Naive thymus-derived CD4-positive, alpha-beta T cell (primary cell): ENCODE data around the gene TBC1D10A. TPM values are rescaled to one million over a fixed set of nuclear protein-coding genes. Genes with fewer than 3 reads are reported as not detected.
A peak's percentile ranks its signal among the peaks of the same experiment; 100 is the strongest.

Experiments used
- ATAC-seq: fragments of 150-1000 bp; cut with Tn5 transposase; 2 replicates; pipeline ENCODE4 v1.10.0; 2021; ENCODE audit warnings: mild to moderate bottlenecking, moderate library complexity
- CTCF ChIA-PET: fragments of 350-600 bp; sonication (Branson Sonifier 250); formaldehyde crosslinking; loops from one replicate; lab custom pipeline; 2021; ENCODE audit warnings: antibody characterized with exemption; lab: Charles Lee
- POLR2A ChIA-PET: fragments of 350-600 bp; sonication (Branson Sonifier 250); formaldehyde crosslinking; loops from one replicate; lab custom pipeline; 2021; ENCODE audit warnings: antibody characterized with exemption, inconsistent platforms; lab: Charles Lee
- DNase-seq, 9 donors: peaks; one replicate each; pipeline versions ENCODE4 v3.0.0 to v3.0.0-alpha.2; 2020 to 2022; ENCODE audit warnings: mixed read lengths in 1 of 9
- H3K27ac ChIP-seq: one replicate; pipeline ENCODE4 v1.7.0; 2013; ENCODE audit warnings: mild to moderate bottlenecking, low read depth, low read length, moderate library complexity
- H3K27me3 ChIP-seq, 2 donors: one replicate each; pipeline ENCODE4 v1.7.0; 2013; ENCODE audit warnings: low read length in 2 of 2, mild to moderate bottlenecking in 2 of 2, moderate library complexity in 2 of 2; ENCODE audit not compliant: control insufficient read depth in 2 of 2, insufficient read depth in 2 of 2
- H3K36me3 ChIP-seq, 3 experiments: 1 replicate in 2 of 3; 2 replicates in 1 of 3; pipeline ENCODE4 v1.7.0; 2013; ENCODE audit warnings: low read length in 3 of 3, mild to moderate bottlenecking in 3 of 3, moderate library complexity in 1 of 3; ENCODE audit not compliant: insufficient read depth in 3 of 3, control insufficient read depth in 2 of 3
- H3K4me1 ChIP-seq, 2 donors: one replicate each; pipeline ENCODE4 v1.7.0; 2013; ENCODE audit warnings: low read length in 2 of 2, mild to moderate bottlenecking in 2 of 2, moderate library complexity in 1 of 2; ENCODE audit not compliant: control insufficient read depth in 2 of 2, insufficient read depth in 2 of 2
- H3K4me3 ChIP-seq: 2 replicates; pipeline ENCODE4 v1.7.0; 2013; ENCODE audit warnings: mild to moderate bottlenecking, low read length
- H3K9me3 ChIP-seq, 3 experiments: 1 replicate in 2 of 3; 2 replicates in 1 of 3; pipeline ENCODE4 v1.7.0; 2013; ENCODE audit warnings: low read length in 3 of 3; ENCODE audit not compliant: control insufficient read depth in 2 of 3
- H3K27ac Mint-ChIP-seq, 9 donors: one replicate each; pipeline ENCODE4 v1.8.0; 2020 to 2022; ENCODE audit warnings: mixed read lengths in 9 of 9, mild to moderate bottlenecking in 8 of 9, moderate library complexity in 5 of 9, inconsistent platforms in 2 of 9
- H3K27me3 Mint-ChIP-seq, 5 donors: one replicate each; pipeline ENCODE4 v1.8.0; 2021 to 2022; ENCODE audit warnings: mixed read lengths in 5 of 5, mild to moderate bottlenecking in 1 of 5
- H3K36me3 Mint-ChIP-seq, 5 donors: one replicate each; pipeline ENCODE4 v1.8.0; 2020 to 2022; ENCODE audit warnings: mixed read lengths in 5 of 5, mild to moderate bottlenecking in 3 of 5, inconsistent platforms in 1 of 5
- H3K4me1 Mint-ChIP-seq, 7 donors: one replicate each; pipeline ENCODE4 v1.8.0; 2020 to 2022; ENCODE audit warnings: mixed read lengths in 7 of 7, mild to moderate bottlenecking in 3 of 7, inconsistent platforms in 1 of 7
- H3K4me3 Mint-ChIP-seq, 10 donors: one replicate each; pipeline ENCODE4 v1.8.0; 2020 to 2022; ENCODE audit warnings: mild to moderate bottlenecking in 10 of 10, mixed read lengths in 10 of 10, moderate library complexity in 6 of 10, inconsistent platforms in 2 of 10
- H3K9me3 Mint-ChIP-seq, 11 donors: one replicate each; pipeline ENCODE4 v1.8.0; 2020 to 2022; ENCODE audit warnings: mixed read lengths in 11 of 11, mild to moderate bottlenecking in 4 of 11, inconsistent platforms in 1 of 11, moderate library complexity in 1 of 11
- intact Hi-C, 2 donors: fragments of 100-400 bp; cut with micrococcal nuclease; formaldehyde crosslinking; loops; one replicate each; pipeline ENCODE4 v1.15.1; 2023
- polyA plus RNA-seq, 2 donors: library from polyadenylated mRNA; unstranded; fragments of 300-500 nt; fragmentation: Illumina TruSeq; gene quantifications; one replicate each; pipeline ENCODE4 v1.2.3, GENCODE V29; 2021
- total RNA-seq, 6 experiments: library from RNA in 5 of 6; stranded (reverse) in 5 of 6; gene quantifications; 1 replicate in 5 of 6; 2 replicates in 1 of 6; pipeline ENCODE4 v1.2.3 and lab custom pipeline; 2021 to 2026

The TBC1D10A gene
- total and polyA plus RNA-seq, 7 experiments from 2014 or later: 47.2 to 84.7 (median 70.9) TPM

- peaks cover 90 to 100% (median 95%) of the 10 kb centered on the region in 7 donors for H3K4me1 Mint-ChIP-seq
- Histone ChIP-seq H3K27ac (peak overlapping the region; percentile 64), H3K36me3 (peaks cover 0 to 15% (median 0%) of the 10 kb centered on the region in 3 experiments), H3K9me3 (no peaks in the 10 kb centered on the region), H3K27me3 (no peaks in the 10 kb centered on the region), H3K4me3 (no peak overlapping the region), H3K4me1 (peaks cover 73 to 99% of the 10 kb centered on the region in 2 donors)
- intact Hi-C loops: loop anchor here in 1 of 2 donors (1.0 kb wide), 1 partner anchor 9 kb away; no protein-coding TSS in a partner anchor
- DNase-seq (peak in 2 of 9 donors; percentile 40 to 56), ATAC-seq (peak; percentile 64)
- POLR2A ChIA-PET: interaction anchor here (32.8 to 48.9 kb wide), 2 partner anchors 5 to 14 kb away, joined by 1265 read pairs; partner anchors contain the start of genes CASTOR1 and TBC1D10A
- H3K9me3 Mint-ChIP-seq: peaks cover 0 to 3% (median 0%) of the 10 kb centered on the region in 11 donors
- H3K27ac Mint-ChIP-seq: peak overlapping the region; percentile 64 to 98 (median 90)
- CTCF ChIA-PET: interaction anchor here (1.2 to 12.2 kb wide), 2 partner anchors 9 to 25 kb away, joined by 3 to 74 read pairs; partner anchors contain the start of gene CASTOR1
- peaks cover 6 to 50% (median 17%) of the 10 kb centered on the region in 5 donors for H3K36me3 Mint-ChIP-seq
- H3K27me3 Mint-ChIP-seq: no peaks in the 10 kb centered on the region
- H3K4me3 Mint-ChIP-seq: peak overlapping the region in 9 of 10 donors; percentile 14 to 87 (median 49)
Observed at GRCh38 chr22:30314915-30315314, 11.8 kb downstream of the TBC1D10A start.

- Histone ChIP-seq H3K4me3 (peak overlapping the region; percentile 24), H3K4me1 (peaks cover 85 to 99% of the 10 kb centered on the region in 2 donors), H3K27ac (peak overlapping the region; percentile 64), H3K27me3 (no peaks in the 10 kb centered on the region), H3K9me3 (no peaks in the 10 kb centered on the region), H3K36me3 (peaks cover 0 to 13% (median 0%) of the 10 kb centered on the region in 3 experiments)
- Mint-ChIP-seq H3K36me3 (peaks cover 2 to 45% (median 15%) of the 10 kb centered on the region in 5 donors), H3K27ac (peak overlapping the region; percentile 59 to 98 (median 93)), H3K4me1 (peaks cover 88 to 100% (median 94%) of the 10 kb centered on the region in 7 donors), H3K27me3 (no peaks in the 10 kb centered on the region), H3K4me3 (peak overlapping the region; percentile 11 to 87 (median 64)), H3K9me3 (peaks cover 0 to 3% (median 0%) of the 10 kb centered on the region in 11 donors)
- ChIA-PET CTCF (interaction anchor here (1.2 to 12.2 kb wide), 3 partner anchors 8 to 24 kb away, joined by 4 to 74 read pairs (median 5); partner anchors contain the start of genes CASTOR1 and TBC1D10A), POLR2A (interaction anchor here (0.6 to 48.9 kb wide), 6 partner anchors 6 to 110 kb away, joined by 4 to 1265 read pairs (median 6); partner anchors contain the start of genes CASTOR1, CCDC157, SF3A1 and TBC1D10A)
- ATAC-seq (no peak), DNase-seq (no peak)
- intact Hi-C loops: loop anchor here in 1 of 2 donors (1.0 kb wide), 1 partner anchor 7 kb away; no protein-coding TSS in a partner anchor
Observed at GRCh38 chr22:30313527-30314363, 13.0 kb downstream of the TBC1D10A start.

- Mint-ChIP-seq H3K4me1 (peaks cover 86 to 100% (median 93%) of the 10 kb centered on the region in 7 donors), H3K27ac (peak overlapping the region; percentile 69 to 99 (median 96)), H3K36me3 (peaks cover 0 to 47% (median 15%) of the 10 kb centered on the region in 5 donors), H3K27me3 (no peaks in the 10 kb centered on the region), H3K4me3 (peak overlapping the region; percentile 16 to 87 (median 75)), H3K9me3 (peaks cover 0 to 3% (median 0%) of the 10 kb centered on the region in 11 donors)
- H3K27ac ChIP-seq: peak overlapping the region; percentile 75
- H3K4me3 ChIP-seq: peak overlapping the region; percentile 1
- POLR2A ChIA-PET: interaction anchor here (2.8 to 48.9 kb wide), 3 partner anchors 8 to 44 kb away, joined by 9 to 1265 read pairs (median 1265); partner anchors contain the start of genes CASTOR1, CCDC157, SF3A1 and TBC1D10A
- intact Hi-C loops: no loop called here
- no peaks in the 10 kb centered on the region for H3K27me3 ChIP-seq
- no peaks in the 10 kb centered on the region for H3K9me3 ChIP-seq
- no peak for DNase-seq
- no peak for ATAC-seq
- no peaks in the 10 kb centered on the region for H3K36me3 ChIP-seq
- CTCF ChIA-PET: interaction anchor here (0.8 to 12.2 kb wide), 2 partner anchors 22 to 43 kb away, joined by 3 to 74 read pairs; partner anchors contain the start of gene CASTOR1
- peaks cover 96 to 99% of the 10 kb centered on the region in 2 donors for H3K4me1 ChIP-seq
Observed at GRCh38 chr22:30312053-30312452, 14.7 kb downstream of the TBC1D10A start.

DNA sequence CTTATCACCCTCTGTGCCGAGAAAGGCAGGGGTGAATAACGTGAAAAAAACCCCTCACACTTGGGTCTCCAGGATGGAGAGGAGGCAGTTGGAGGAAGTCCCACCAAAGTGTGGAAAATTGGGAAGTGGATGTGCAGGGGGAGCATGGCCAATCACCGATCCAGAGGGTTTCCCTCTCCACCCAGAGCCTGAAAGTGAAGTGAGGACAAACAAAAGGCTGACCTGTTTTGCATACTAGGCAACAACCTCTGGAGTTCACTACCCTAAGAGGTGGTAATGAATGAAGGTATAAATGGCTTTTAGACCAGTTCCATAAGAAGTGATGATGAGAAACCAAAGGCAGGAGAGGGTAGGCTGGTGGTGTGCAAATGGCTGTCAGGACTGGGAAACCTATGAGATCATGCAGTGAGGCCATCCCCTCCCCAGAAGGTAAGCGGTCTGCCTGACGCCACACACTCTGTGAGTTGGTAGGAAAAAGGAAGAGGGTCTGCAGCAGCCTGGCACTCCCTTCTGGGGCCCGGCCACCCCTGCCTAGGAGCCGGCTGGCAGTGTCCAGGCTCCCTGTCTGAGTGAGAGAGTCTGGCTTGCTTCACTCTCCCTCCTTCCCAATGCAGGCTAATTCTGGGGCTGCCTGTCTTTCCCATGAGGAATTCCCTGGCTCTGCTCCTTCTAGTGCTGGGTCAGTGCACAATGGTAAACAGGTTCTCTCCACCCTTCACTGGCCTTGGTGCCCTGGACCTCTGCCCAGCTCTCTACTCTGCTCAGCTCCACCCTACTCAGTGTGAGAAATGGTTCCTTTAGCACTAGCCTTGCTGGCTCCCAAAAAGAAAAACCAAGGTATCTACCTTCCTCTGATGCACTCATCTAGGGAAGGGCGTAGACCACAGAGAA, 15.6 kb downstream of the TBC1D10A start:
- Mint-ChIP-seq H3K36me3 (peaks cover 0 to 46% (median 14%) of the 10 kb centered on the region in 5 donors), H3K4me3 (peak overlapping the region; percentile 40 to 87 (median 80)), H3K9me3 (peaks cover 0 to 3% (median 0%) of the 10 kb centered on the region in 11 donors), H3K27me3 (no peaks in the 10 kb centered on the region), H3K4me1 (peaks cover 88 to 100% (median 92%) of the 10 kb centered on the region in 7 donors), H3K27ac (peak overlapping the region; percentile 88 to 99 (median 97))
- ATAC-seq: no peak
- ChIA-PET CTCF (interaction anchor here (0.8 to 12.2 kb wide), 5 partner anchors 12 to 658 kb away, joined by 3 to 74 read pairs (median 3); partner anchors contain the start of genes CASTOR1 and MORC2), POLR2A (interaction anchor here (0.5 to 48.9 kb wide), 5 partner anchors 9 to 344 kb away, joined by 3 to 1265 read pairs (median 18); partner anchors contain the start of genes CASTOR1, CCDC157, SF3A1 and TBC1D10A)
- intact Hi-C loops: no loop called here
- Histone ChIP-seq H3K36me3 (no peaks in the 10 kb centered on the region), H3K27me3 (no peaks in the 10 kb centered on the region), H3K9me3 (no peaks in the 10 kb centered on the region), H3K27ac (peak overlapping the region; percentile 75), H3K4me1 (peaks cover 94 to 99% of the 10 kb centered on the region in 2 donors), H3K4me3 (no peak overlapping the region)
- DNase-seq: no peak

GRCh38 chr22:30309951-30310741, 16.6 kb downstream of the TBC1D10A start:
- DNase-seq (peak in 7 of 9 donors; percentile 54 to 68 (median 58)), ATAC-seq (peak; percentile 56)
- no peaks in the 10 kb centered on the region for H3K9me3 ChIP-seq
- no peaks in the 10 kb centered on the region for H3K27me3 ChIP-seq
- Mint-ChIP-seq H3K36me3 (peaks cover 0 to 39% (median 8%) of the 10 kb centered on the region in 5 donors), H3K4me3 (peak overlapping the region; percentile 48 to 87 (median 80)), H3K4me1 (peaks cover 86 to 100% (median 92%) of the 10 kb centered on the region in 7 donors), H3K27me3 (no peaks in the 10 kb centered on the region), H3K9me3 (peaks cover 0 to 3% (median 0%) of the 10 kb centered on the region in 11 donors), H3K27ac (peak overlapping the region; percentile 88 to 99 (median 97))
- H3K4me1 ChIP-seq: peaks cover 93 to 97% of the 10 kb centered on the region in 2 donors
- ChIA-PET POLR2A (interaction anchor here (0.5 to 48.9 kb wide), 5 partner anchors 9 to 345 kb away, joined by 3 to 1265 read pairs (median 18); partner anchors contain the start of genes CASTOR1, CCDC157, SF3A1 and TBC1D10A), CTCF (interaction anchor here (0.6 to 12.2 kb wide), 10 partner anchors 9 to 968 kb away, joined by 3 to 74 read pairs (median 3); partner anchors contain the start of genes CASTOR1 and MORC2)
- H3K27ac ChIP-seq: peak overlapping the region; percentile 75
- intact Hi-C loops: loop anchor here (5.0 kb wide), 2 partner anchors 112 to 282 kb away; partner anchors contain the start of gene PES1 (in 1 of the 2)
- no peaks in the 10 kb centered on the region for H3K36me3 ChIP-seq
- peak overlapping the region; percentile 36 for H3K4me3 ChIP-seq
